GM18861 (cell line): Measurements from ENCODE around the gene TRMU.
"Not testable (repeated sequence)": the region's sequence is repeated elsewhere in the genome, so short reads cannot be mapped to it uniquely, and the experiment has no call there.

Experiments used
- ATAC-seq: cut with Tn5 transposase; IDR thresholded peaks from one replicate; pipeline ENCODE4 v1.9.1; 2021; ENCODE audit not compliant: unreplicated experiment

TRMU gene

GRCh38 chr22:46299101-46299500, 36.4 kb upstream of the TRMU start:
- ATAC-seq, result no peak

GRCh38 chr22:46300491-46300890, 35.0 kb upstream of the TRMU start:
- ATAC-seq, result no peak

- no peak for ATAC-seq
These were observed 32.1 kb upstream of the TRMU start for GRCh38 chr22:46303347-46303965.

GRCh38 chr22:46308283-46308988, 27.1 kb upstream of the TRMU start:
- ATAC-seq, result no peak

- no peak for ATAC-seq
These were observed 25.9 kb upstream of the TRMU start for GRCh38 chr22:46309526-46310085.

GRCh38 chr22:46312056-46312455, 23.5 kb upstream of the TRMU start:
- no peak for ATAC-seq

- ATAC-seq, result not testable (repeated sequence)
These were observed 22.7 kb upstream of the TRMU start for GRCh38 chr22:46312848-46313247.

GRCh38 chr22:46315976-46316375, 19.5 kb upstream of the TRMU start:
- no peak for ATAC-seq

GRCh38 chr22:46317646-46318045, 17.9 kb upstream of the TRMU start:
- no peak for ATAC-seq

- no peak for ATAC-seq
These were observed 16.9 kb upstream of the TRMU start for GRCh38 chr22:46318576-46318975.

GRCh38 chr22:46319319-46319718, 16.2 kb upstream of the TRMU start:
- no peak for ATAC-seq

GRCh38 chr22:46320166-46320710, 15.3 kb upstream of the TRMU start:
- ATAC-seq, result no peak

- ATAC-seq, result no peak
These were observed 14.7 kb upstream of the TRMU start for GRCh38 chr22:46320716-46321386.

GRCh38 chr22:46322711-46323110, 12.8 kb upstream of the TRMU start:
- no peak for ATAC-seq

- no peak for ATAC-seq
These were observed 12.4 kb upstream of the TRMU start for GRCh38 chr22:46323162-46323561.

GRCh38 chr22:46326066-46326680, 9.3 kb upstream of the TRMU start:
- ATAC-seq, result no peak

- ATAC-seq, result no peak
These were observed 7.6 kb upstream of the TRMU start for GRCh38 chr22:46327691-46328465.

GRCh38 chr22:46328797-46329196, 6.7 kb upstream of the TRMU start:
- ATAC-seq, result no peak

GRCh38 chr22:46329616-46330015, 5.9 kb upstream of the TRMU start:
- ATAC-seq, result no peak

- ATAC-seq, result no peak
These were observed 5.1 kb upstream of the TRMU start for GRCh38 chr22:46330426-46330825.
